Kasumi-1 (cell line): ENCODE data around the gene RABGAP1L.
"Not testable (repeated sequence)": the region's sequence is repeated elsewhere in the genome, so short reads cannot be mapped to it uniquely, and the experiment has no call there.

ENCODE experiments used
- DNase-seq, 2 experiments: peaks; one replicate each; lab custom pipeline; 2025; lab: John Stamatoyannopoulos, UW

Gene RABGAP1L

DNA sequence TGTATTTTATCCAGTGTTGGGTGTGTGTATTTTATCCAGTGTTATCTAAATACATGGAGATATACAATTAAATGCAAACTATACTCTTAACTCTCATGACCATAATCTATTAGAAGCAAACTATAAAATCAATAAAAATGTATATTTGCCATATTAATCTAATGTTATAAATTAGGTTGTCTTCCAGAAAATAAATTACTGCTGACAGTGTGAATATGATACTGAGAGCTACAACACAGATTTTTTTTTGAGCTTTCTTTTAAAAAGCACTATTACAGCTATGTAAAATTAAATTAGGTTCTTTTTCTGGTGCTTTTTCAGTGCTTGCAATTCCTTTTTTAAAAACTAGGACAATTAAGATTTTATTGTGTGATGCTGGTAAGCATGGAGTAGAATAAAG is 269.4 kb downstream of the RABGAP1L start:
- no peak for DNase-seq

DNA sequence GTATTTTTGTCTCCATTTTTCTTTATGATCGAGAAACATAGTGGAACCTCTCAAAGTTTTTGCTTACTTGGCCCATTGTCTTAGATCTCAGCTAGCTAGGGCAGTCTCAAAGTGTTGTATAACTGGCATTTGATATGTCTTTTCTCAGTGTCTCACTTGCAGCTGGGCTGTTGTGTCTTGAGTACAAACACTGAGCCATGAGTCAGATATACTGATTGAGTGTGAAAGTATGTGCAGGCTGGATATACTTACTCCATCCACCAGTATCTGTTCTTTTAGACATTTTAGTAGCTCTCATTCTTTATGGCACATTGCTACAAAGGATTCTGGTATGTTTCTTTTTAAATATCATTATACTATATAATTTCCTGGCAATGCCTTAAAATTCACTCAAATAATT is 274.1 kb downstream of the RABGAP1L start:
- DNase-seq = no peak

DNA sequence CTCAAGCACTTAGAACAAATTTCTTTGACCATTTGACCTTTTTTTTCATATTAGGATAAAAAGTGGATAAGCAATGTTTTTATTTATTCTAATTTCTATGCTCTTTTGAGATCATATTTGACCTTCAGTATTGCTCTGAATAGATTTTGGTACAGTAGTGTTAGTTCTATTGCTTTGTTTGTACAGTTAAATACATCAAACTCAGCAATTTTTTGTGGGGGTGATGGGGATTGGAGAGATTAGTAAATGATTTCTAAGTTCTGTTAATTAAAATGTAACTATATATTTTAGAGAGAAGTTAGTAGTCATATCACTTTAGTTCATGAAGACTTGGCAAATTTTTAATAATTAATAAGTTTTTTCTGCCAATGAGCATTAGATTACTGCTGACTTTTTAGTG is 286.0 kb downstream of the RABGAP1L start:
- DNase-seq = no peak

GRCh38 chr1:174445817-174446216 is 286.5 kb downstream of the RABGAP1L start:
- DNase-seq = no peak

DNA sequence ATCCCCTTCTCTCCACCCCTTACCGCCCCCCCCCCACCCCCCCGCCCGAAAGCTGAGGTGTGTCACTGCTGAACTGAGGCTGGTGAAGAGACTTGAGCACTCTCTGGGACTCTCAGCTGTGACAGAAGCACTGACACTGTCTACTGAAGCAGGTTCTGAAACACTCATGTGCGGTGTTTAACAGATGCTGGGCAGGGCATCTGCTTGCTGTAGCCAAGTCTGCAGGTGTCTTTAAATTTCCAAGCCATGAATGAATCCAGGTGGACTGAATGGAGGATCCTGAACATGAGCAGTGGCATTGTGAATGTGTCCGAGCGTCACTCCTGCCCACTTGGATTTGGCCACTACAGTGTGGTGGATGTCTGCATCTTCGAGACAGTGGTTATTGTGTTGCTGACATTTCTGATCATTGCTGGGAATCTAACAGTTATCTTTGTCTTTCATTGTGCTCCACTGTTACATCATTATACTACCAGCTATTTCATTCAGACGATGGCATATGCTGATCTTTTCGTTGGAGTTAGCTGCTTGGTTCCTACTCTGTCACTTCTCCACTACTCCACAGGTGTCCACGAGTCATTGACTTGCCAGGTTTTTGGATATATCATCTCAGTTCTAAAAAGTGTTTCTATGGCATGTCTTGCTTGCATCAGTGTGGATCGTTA is 288.7 kb downstream of the RABGAP1L start, which contains the start of gene GPR52:
Gene GPR52 (plus strand): TSS at position 99 of the 665 bp plus-strand sequence. CDS start 148 bp downstream, at position 247.
- DNase-seq = no peak

DNA sequence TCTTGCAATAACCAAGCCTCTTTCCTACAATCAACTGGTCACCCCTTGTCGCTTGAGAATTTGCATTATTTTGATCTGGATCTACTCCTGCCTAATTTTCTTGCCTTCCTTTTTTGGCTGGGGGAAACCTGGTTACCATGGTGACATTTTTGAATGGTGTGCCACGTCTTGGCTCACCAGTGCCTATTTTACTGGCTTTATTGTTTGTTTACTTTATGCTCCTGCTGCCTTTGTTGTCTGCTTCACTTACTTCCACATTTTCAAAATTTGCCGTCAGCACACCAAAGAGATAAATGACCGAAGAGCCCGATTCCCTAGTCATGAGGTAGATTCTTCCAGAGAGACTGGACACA is 289.2 kb downstream of the RABGAP1L start:
- no peak for DNase-seq

DNA sequence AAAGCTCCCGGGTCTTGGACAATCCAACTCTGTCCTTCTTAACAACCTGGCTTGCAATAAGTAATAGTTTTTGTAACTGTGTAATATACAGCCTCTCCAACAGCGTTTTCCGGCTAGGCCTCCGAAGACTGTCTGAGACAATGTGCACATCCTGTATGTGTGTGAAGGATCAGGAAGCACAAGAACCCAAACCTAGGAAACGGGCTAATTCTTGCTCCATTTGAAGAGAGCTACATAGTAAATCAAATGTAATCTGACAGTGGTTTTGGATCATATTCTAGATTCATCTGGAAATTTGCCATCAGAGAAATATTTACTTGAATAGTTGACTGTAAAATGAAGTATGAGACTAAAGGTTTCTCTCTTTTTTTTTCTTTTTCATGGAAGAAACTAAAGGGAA is 289.7 kb downstream of the RABGAP1L start:
- no peak for DNase-seq

DNA sequence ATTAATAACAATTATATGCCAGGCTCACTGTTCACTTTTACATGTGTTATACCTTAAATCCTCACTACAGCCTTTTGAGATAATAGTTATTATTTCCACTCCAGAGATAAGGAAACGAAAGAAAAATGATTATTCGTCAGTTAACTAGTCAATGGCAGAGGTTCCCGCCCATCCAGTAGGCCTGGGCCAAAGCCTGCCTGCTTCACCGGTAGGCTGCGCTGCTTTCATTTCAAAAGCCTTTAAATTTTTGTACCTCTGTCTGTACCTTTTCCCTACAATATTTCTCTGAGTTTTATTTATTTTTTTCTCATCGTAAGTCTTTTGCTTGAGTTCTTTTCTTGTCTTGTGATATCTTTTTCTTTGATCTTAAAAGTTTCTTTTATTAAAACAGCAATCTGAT is 292.1 kb downstream of the RABGAP1L start:
- DNase-seq = no peak

DNA sequence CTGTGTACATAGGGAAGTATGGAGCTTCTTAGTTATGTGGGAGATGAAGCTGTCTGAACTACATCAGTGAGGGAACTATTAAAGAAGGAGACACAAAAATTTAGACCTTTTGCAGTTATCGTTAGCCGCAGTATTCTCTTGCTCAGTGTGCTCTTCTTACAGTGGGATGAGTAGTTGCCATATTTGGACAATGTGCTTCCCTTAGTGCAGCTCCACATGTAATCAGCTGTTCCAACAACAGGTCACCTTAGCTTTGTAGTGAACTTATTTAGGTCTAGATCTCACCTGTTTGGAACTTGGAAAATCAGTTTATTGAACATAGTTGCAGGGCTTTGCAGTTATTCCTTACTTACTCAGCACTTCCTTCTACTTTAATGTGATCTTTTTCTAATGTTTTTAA is 306.5 kb downstream of the RABGAP1L start:
- no peak for DNase-seq

DNA sequence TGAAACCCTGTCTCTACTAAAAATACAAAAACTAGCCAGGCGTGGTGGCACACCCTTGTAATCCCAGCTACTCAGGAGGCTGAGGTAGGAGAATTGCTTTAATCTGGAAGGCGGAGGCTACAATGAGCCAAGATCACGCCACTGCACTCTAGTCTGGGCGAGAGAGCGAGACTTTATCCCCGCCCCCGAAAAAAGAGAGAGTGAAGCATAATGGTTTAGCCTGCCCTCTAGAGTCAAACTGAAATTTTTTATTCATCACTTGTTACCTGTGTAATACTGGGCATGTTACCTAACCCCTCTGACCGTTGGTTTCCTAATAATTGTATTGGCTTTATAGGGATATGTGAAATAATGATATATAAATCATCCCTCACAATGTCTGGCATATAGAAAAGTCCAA is 307.3 kb downstream of the RABGAP1L start:
- DNase-seq = no peak

GRCh38 chr1:174469052-174469451 is 309.7 kb downstream of the RABGAP1L start:
- no peak for DNase-seq

DNA sequence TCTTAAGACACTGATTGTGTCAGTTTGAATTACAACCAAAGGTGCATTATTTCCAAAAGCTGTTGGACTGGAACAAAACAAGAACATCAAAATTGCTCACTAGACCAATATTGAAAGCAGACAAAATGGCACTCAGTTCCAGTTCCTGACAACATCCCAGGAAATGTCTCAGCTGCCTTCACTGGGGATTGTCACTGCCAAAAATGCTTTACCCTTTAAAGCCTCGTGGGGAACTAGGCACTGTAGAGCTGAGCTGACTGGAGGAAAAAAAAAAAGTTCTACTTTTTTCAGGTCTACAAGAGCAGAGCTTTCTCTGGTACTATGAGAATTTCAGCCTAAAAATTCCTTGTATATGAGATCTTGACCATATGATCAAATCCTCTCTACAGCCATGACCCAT is 310.4 kb downstream of the RABGAP1L start:
- no peak for DNase-seq

DNA sequence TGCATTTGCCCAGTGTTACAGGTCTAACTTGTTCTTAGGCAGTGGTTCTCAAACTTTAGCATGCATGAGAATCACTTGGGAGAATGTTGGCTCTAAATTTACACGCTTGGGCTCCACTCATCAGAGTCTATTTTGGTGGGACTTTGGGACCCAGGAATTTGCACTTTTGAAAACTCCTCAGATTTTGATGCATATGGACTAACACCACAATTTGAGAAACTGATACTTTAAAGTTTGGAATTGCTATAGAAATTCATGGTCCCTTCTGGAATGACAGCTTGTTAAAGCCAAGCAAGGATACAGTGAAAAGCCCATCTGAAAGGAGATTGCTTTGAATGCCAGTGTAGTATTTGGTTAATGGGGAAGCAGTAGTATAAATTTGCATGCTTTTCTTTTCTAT is 320.0 kb downstream of the RABGAP1L start:
- DNase-seq = no peak

- DNase-seq = no peak
Measured at GRCh38 chr1:174480324-174480723, 321.0 kb downstream of the RABGAP1L start.

DNA sequence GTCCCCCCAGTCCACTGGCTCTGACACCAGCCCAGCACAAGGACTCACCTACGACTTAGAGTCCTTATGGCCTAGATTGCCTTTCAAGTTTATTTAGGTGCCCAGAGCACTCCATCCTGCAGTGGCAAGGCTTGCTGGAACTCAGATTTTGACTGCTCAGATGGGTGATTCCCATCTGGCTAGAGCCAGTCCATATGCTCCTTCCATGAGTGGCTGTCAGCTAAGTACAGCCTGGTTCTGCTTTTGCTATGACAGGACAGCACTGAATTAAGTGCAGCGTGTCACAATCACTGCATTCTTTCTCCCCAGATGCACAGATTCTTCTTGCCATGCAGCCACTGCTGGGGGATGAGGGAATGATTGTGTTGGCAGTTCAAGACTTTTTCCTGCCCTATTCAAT is 332.3 kb downstream of the RABGAP1L start:
- no peak for DNase-seq

- no peak for DNase-seq
Measured at GRCh38 chr1:174497478-174497877, 338.2 kb downstream of the RABGAP1L start.

GRCh38 chr1:174516755-174517154 is 357.4 kb downstream of the RABGAP1L start:
- not testable (repeated sequence) for DNase-seq

- no peak for DNase-seq
Measured at GRCh38 chr1:174519844-174520243, 360.5 kb downstream of the RABGAP1L start.

DNA sequence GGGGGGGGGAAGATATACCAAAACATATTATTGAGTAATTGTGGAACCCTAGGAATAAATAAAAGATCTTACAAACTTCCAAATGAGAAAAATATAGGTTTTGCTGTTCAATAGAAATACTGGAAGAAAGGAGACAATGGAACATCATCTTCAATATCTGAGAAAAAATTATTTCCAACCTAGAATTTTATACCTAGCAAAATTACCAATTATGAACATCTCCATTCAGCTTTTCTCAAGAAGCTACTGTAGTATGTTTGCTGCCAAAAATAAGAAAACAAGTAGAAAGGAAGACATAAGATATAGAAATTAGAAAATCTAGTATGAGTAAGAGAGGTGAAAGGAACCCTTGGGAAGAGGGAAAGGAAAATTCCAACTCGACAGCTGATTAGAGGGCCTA is 372.4 kb downstream of the RABGAP1L start:
- DNase-seq = no peak

- no peak for DNase-seq
Measured at GRCh38 chr1:174534789-174535188, 375.5 kb downstream of the RABGAP1L start.

GRCh38 chr1:174535207-174535606 is 375.9 kb downstream of the RABGAP1L start:
- DNase-seq = no peak

- not testable (repeated sequence) for DNase-seq
Measured at GRCh38 chr1:174543421-174543820, 384.1 kb downstream of the RABGAP1L start.

DNA sequence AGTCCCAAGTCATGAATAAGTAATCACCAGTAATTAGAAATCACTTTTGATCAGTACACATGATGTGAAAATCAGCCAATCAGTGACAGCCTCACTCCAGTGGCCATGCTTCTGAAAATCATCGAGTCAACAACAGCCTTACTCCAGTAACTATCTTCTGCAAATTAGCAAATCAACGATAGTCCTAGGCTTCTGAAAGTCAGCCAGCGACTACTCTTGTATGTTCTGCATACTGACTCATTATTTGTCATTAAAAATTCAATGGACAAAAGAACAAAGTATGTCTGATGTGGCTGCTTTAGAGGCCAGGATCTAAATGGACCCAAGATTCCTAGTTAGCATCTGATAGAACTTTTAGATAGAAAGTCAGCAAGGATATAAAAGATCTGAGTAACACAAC is 391.0 kb downstream of the RABGAP1L start:
- DNase-seq = no peak

GRCh38 chr1:174556392-174556791 is 397.1 kb downstream of the RABGAP1L start:
- DNase-seq = no peak
